ENCODE measurements around the gene BRIP1.
A peak's percentile ranks its signal among the peaks of the same experiment; 100 is the strongest.
"Not testable (repeated sequence)": the region's sequence is repeated elsewhere in the genome, so short reads cannot be mapped to it uniquely, and the experiment has no call there.

Gene BRIP1

GRCh38 chr17:61862105-61862574 is 1.2 kb downstream of the BRIP1 start:
- no peak for DNase-seq

DNA sequence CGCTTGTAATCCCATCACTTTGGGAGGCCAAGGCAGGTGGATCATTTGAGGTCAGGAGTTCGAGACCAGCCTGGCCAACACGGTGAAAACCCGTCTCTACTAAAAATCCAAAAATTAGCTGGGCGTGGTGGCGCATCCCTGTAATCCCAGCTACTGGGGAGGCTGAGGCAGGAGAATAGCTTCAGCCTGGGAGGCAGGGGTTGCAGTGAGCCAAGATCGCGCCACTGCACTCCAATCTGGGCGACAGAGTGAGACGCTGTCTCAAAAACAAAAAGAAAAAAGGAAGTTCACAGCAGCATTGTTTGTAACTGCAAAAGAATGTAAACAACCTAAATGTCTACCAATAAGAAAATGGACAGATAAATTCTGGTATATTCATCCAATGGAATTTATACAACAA is 2.9 kb downstream of the BRIP1 start:
- not testable (repeated sequence) for DNase-seq

GRCh38 chr17:61856035-61856434 is 7.3 kb downstream of the BRIP1 start:
- DNase-seq, result no peak

- no peak for DNase-seq
These were observed 10.5 kb downstream of the BRIP1 start for GRCh38 chr17:61852857-61853256.

GRCh38 chr17:61849674-61850073 is 13.7 kb downstream of the BRIP1 start:
- no peak for DNase-seq

GRCh38 chr17:61848896-61849295 is 14.4 kb downstream of the BRIP1 start:
- no peak for DNase-seq

DNA sequence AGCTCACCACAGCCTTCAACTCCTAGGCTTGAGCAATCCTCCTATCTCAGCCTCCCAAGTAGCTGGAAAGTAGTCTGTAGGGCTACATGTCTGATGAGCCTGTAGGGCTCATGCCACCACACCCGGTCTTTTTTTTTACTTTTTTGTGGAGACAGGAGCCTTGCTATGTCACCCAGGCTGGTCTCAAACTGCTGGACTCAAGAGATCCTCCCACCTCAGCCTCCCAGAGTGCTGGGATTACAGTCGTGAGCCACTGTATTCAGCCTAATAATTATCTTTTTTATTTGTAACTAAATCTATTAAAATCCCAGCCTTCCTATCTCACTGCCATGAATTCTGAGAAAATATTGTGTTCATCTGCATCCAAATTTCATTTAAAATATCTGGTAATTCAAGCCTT is 15.1 kb downstream of the BRIP1 start:
- no peak for DNase-seq

GRCh38 chr17:61847659-61848058 is 15.7 kb downstream of the BRIP1 start:
- DNase-seq, result no peak

DNA sequence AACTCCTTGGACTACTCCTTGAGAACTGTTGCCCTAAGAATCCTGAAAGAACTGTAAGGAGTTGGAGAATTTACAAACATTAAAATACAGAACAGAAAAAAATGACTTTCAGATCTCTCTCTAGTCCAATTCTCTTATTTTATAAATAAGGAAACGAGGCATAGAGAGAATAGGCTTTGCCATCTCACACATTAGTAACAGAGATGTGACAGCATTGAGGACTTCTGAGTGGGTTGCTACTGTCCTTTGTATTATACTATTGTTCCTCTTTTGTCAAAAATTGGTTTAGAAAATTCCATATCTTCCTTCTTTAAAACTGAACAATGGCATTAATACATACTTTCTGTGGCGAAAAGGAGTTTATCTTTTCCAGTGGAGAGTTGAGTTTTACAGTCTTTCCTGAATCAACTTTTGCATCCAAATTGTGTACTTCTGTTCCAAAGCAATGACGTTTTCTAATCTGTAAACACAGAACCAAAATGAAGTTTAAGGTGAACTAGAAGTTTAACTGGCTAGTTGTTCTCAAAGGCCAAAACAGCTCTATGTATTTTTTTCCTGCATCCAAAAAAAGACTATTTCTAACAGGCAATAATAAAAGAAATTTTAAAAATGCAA is 16.5 kb downstream of the BRIP1 start:
- no peak for DNase-seq

DNA sequence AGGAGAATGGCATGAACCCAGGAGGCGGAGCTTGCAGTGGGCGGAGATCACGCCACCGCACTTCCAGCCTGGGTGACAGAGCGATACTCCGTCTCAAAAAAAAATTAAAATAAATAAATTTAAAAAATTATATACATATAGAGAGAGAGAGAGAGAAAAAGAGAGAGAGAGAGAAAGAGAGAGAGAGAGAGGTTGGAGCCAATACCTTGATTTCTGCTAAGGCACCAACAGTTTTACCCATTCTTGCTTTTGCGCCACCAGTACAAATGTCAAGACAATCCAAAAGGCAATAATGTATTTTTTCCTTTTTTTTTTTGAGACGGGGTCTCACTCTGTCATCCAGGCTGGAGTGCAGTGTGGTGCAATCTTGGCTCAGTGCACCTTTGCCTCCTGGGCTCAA is 17.2 kb downstream of the BRIP1 start:
- DNase-seq, result no peak

DNA sequence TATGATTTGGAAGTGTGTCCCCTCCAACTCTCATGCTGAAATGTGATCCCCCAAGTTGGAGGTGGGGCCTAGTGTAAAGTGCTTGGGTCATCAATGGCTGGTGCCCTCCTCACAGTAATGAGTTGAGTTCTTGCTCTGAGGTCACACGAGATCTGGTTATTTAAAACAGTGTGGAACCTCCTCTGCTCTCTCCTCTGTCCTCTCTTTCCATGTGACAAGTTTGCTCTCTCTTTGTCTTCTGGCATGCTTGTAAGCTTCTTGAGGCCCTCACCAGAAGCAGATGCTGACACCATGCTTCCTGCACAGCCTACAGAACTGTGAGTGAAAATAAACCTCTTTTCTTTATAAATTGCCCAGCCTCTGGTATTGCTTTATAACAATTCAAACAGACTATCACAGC is 19.9 kb downstream of the BRIP1 start:
- no peak for DNase-seq

- no peak for DNase-seq
These were observed 20.4 kb downstream of the BRIP1 start for GRCh38 chr17:61842899-61843298.

DNA sequence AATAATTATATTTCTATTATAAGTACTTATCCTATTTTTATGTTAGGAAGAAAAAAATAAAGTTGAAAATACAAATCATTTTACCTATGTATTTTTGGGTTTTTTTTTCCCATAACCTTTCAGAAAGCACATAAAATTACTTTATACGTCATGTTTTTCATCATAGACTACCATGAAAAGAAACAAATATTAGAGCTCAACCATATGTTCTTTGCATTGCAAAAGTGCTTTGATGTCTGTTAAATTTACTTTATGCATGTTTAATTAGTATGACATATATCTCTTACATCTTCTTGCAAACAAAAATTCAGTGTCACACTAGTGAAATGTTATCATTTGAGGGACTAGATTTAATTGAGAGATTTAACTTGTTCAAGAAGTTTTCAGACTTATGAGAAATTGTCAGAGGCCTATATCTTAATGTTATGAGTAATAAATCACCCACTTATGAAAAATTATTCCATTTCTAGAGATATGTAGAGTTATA is 24.0 kb downstream of the BRIP1 start:
- DNase-seq, result no peak

- DNase-seq, result peak; percentile 48
These were observed 25.9 kb downstream of the BRIP1 start for GRCh38 chr17:61837175-61838051.

- no peak for DNase-seq
These were observed 26.8 kb downstream of the BRIP1 start for GRCh38 chr17:61836266-61837174.

GRCh38 chr17:61835606-61836005 is 27.7 kb downstream of the BRIP1 start:
- no peak for DNase-seq

GRCh38 chr17:61834610-61835009 is 28.7 kb downstream of the BRIP1 start:
- DNase-seq, result no peak

- DNase-seq, result no peak
These were observed 29.7 kb downstream of the BRIP1 start for GRCh38 chr17:61833536-61834193.

GRCh38 chr17:61832463-61832862 is 30.9 kb downstream of the BRIP1 start:
- DNase-seq, result no peak

GRCh38 chr17:61831099-61831498 is 32.2 kb downstream of the BRIP1 start:
- no peak for DNase-seq

DNA sequence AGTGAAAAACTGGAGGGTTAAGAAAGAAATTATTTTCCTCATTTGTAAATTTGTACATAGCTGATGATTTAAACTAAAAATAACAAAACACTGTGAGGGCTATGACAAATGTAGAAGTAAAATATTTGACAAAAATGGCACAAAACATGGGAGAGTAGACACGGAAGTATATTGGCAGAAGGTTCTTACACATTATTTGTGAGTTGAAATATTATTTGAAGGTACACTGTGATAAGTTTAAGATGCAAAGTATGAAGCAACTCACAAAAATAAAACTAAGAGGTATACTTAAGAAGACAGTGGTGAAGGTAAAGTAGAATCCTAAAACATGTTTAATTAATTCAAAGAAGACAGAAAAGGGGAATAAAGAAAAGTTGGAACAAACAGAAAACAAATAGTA is 34.6 kb downstream of the BRIP1 start:
- no peak for DNase-seq

DNA sequence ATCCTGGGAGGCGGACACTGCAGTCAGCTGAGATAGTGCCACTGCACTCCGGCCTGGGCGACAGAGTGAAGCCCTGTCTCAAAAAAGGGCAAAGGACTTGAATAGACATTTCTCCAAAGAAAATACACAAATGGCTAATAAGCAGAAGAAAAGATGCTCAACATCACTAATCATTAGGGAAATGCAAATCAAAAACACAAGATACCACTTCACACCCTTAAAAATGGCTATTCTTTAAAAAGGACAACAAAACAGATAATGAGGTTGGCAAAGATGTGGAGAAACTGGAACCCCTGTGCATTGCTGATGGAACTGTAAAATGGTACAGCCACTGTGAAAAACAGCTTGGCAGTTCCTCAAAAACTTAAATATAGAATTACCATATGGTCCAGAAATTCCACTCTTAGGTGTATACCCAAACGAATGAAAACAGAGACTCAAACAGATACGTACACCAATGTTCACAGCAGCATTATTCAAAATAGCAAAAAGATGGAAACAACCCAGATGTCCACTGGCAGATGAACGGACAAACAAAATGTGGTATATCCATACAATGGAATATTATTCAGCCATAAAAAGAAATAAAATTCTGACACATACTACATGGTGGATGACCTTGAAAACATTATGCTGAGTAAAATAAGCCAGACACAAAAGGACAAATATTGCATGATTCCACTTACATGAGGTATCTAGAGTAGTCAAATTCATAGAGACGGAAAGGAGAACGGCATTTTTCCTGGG is 35.5 kb downstream of the BRIP1 start:
- no peak for DNase-seq
